ENCODE measurements around the gene PCDHGB4. TPM values are rescaled to one million over a fixed set of nuclear protein-coding genes. Genes with fewer than 3 reads are reported as not detected.
"Not testable (repeated sequence)": the region's sequence is repeated elsewhere in the genome, so short reads cannot be mapped to it uniquely, and the experiment has no call there.

PCDHGB4 gene
- total and polyA plus RNA-seq, 10 of the 15 experiments (the other 5 are each of a cell fraction or from before 2014, with no cell fraction given), result 0.02 to 0.20 (median 0.04) TPM; not detected in 4

GRCh38 chr5:141392429-141393198 lies 5.1 kb downstream of the PCDHGB4 start, which contains the start of gene PCDHGA8 (continued):
- TF ChIP-seq SREBF2 (IDR thresholded peaks at IDR 0.05; ENCODE audit: low read length) (no peak), ATF2 (IDR thresholded peaks at IDR 0.05; ENCODE audit: low read length) (no peak), EZH2 (IDR thresholded peaks at IDR 0.05; ENCODE audit: borderline replicate concordance, control insufficient read depth, low read depth, low read length) (no peak), ZNF384 (IDR thresholded peaks at IDR 0.05; ENCODE audit: borderline replicate concordance, low read depth, low read length) (no peak), BCL11A (IDR thresholded peaks at IDR 0.05; ENCODE audit: low read depth, low read length) (no peak)

- intact Hi-C loops (cut with micrococcal nuclease; ENCODE audit: unreplicated experiment), result no loop called here
- H3K4me2 ChIP-seq (ENCODE audit: control insufficient read depth, insufficient read depth), result no peak overlapping the region
- RAD21 ChIA-PET (ENCODE audit: unreplicated experiment), result no interaction called here
These were observed 5.8 kb downstream of the PCDHGB4 start for GRCh38 chr5:141393267-141393666.

GRCh38 chr5:141394401-141395187 lies 7.1 kb downstream of the PCDHGB4 start:
- H3K4me1 ChIP-seq (ENCODE audit: control insufficient read depth, insufficient read depth, low read length); SMC1A ChIA-PET (ENCODE audit: uncharacterized antibody, unreplicated experiment); H3K4me2 ChIP-seq (ENCODE audit: control insufficient read depth, insufficient read depth); RAD21 ChIA-PET (ENCODE audit: unreplicated experiment); H3K27ac ChIP-seq (ENCODE audit: control insufficient read depth, insufficient read depth); H2AFZ ChIP-seq (ENCODE audit: control insufficient read depth, low read depth, low read length); H3K9ac ChIP-seq (ENCODE audit: control insufficient read depth, insufficient read depth, low read length); BruUV-seq (replicated peaks); H4K20me1 ChIP-seq (ENCODE audit: control insufficient read depth, insufficient read depth); H3K27me3 ChIP-seq (replicated peaks in 1 of 2; ENCODE audit: control insufficient read depth in 2 of 2, insufficient read depth in 2 of 2, low read length in 1 of 2); POLR2A ChIA-PET; intact Hi-C loops (cut with micrococcal nuclease; ENCODE audit: unreplicated experiment); DNase-seq (ENCODE audit: low read depth, low spot score); H3K36me3 ChIP-seq (ENCODE audit: control insufficient read depth in 2 of 2, insufficient read depth in 2 of 2, low read length in 1 of 2); in situ Hi-C loops (cut with MboI); FAIRE-seq; H3K9me3 ChIP-seq (replicated peaks; ENCODE audit: control insufficient read depth, insufficient read depth, low read length); H3K4me3 ChIP-seq; H3K79me2 ChIP-seq (ENCODE audit: control insufficient read depth, insufficient read depth, low read length); ATAC-seq: not testable (repeated sequence)
- WGBS (ENCODE audit: insufficient coverage, insufficient replicate concordance, low lambda C conversion rate, missing lambda C conversion rate), result 96% methylated on average over 34 of the region's 53 CpGs
- CTCF ChIA-PET, result interaction anchor here (0.6 to 1.6 kb wide), 6 partner anchors 12 to 169 kb away, joined by 3 to 6 read pairs (median 4); partner anchors contain the start of genes PCDHGA10 and PCDHGA12

More at GRCh38 chr5:141393267-141393666, 5.8 kb downstream of the PCDHGB4 start:
- no peaks in the 10 kb centered on the region for H3K79me2 ChIP-seq (ENCODE audit: control insufficient read depth, insufficient read depth, low read length)
- H3K27me3 ChIP-seq (replicated peaks in 1 of 2; ENCODE audit: control insufficient read depth in 2 of 2, insufficient read depth in 2 of 2, low read length in 1 of 2), result no peaks in the 10 kb centered on the region
- WGBS (ENCODE audit: insufficient coverage, insufficient replicate concordance, low lambda C conversion rate, missing lambda C conversion rate), result 87% methylated on average over 21 of the region's 21 CpGs
- in situ Hi-C loops (cut with MboI), result no loop called here
- no peak overlapping the region for H3K9ac ChIP-seq (ENCODE audit: control insufficient read depth, insufficient read depth, low read length)
- H3K4me1 ChIP-seq (ENCODE audit: control insufficient read depth, insufficient read depth, low read length), result no peaks in the 10 kb centered on the region
- ATAC-seq (no peak), FAIRE-seq (no peak), DNase-seq (ENCODE audit: low read depth, low spot score) (no peak)
- no peak overlapping the region for H3K4me3 ChIP-seq
- H2AFZ ChIP-seq (ENCODE audit: control insufficient read depth, low read depth, low read length), result no peak overlapping the region
- H3K9me3 ChIP-seq (replicated peaks; ENCODE audit: control insufficient read depth, insufficient read depth, low read length), result peaks cover 4% of the 10 kb centered on the region; the same call in 2 of the 3 replicates
- no peaks in the 10 kb centered on the region for H3K36me3 ChIP-seq (ENCODE audit: control insufficient read depth in 2 of 2, insufficient read depth in 2 of 2, low read length in 1 of 2)
- ChIA-PET SMC1A (ENCODE audit: uncharacterized antibody, unreplicated experiment) (no interaction called here), CTCF (interaction anchor here (1.3 to 1.4 kb wide), 2 partner anchors 20 to 170 kb away, joined by 3 read pairs; no protein-coding TSS in a partner anchor), POLR2A (no interaction called here)
- H4K20me1 ChIP-seq (ENCODE audit: control insufficient read depth, insufficient read depth), result no peaks in the 10 kb centered on the region
- no TSS peak for BruUV-seq (replicated peaks)
- TF ChIP-seq ZBTB33 (IDR thresholded peaks at IDR 0.05), result no peak
- H3K27ac ChIP-seq (ENCODE audit: control insufficient read depth, insufficient read depth), result no peak overlapping the region

Data from GM12878 (cell line).